ENCODE results near the gene XRCC4.

The XRCC4 gene

GRCh38 chr5:83396662-83397061, 319.3 kb downstream of the XRCC4 start:
- DNase-seq, result no peak

GRCh38 chr5:83397658-83398057, 320.3 kb downstream of the XRCC4 start:
- no peak for DNase-seq

GRCh38 chr5:83400241-83400640, 322.9 kb downstream of the XRCC4 start:
- DNase-seq, result no peak

- DNase-seq, result no peak
These were observed 323.4 kb downstream of the XRCC4 start for GRCh38 chr5:83400701-83401100.

GRCh38 chr5:83401122-83401731, 323.9 kb downstream of the XRCC4 start:
- no peak for DNase-seq

GRCh38 chr5:83401775-83402174, 324.4 kb downstream of the XRCC4 start:
- no peak for DNase-seq
